Measurements from ENCODE around the gene CHD9.
A peak's percentile ranks its signal among the peaks of the same experiment; 100 is the strongest.
"Not testable (repeated sequence)": the region's sequence is repeated elsewhere in the genome, so short reads cannot be mapped to it uniquely, and the experiment has no call there.

CHD9 gene, protein sequence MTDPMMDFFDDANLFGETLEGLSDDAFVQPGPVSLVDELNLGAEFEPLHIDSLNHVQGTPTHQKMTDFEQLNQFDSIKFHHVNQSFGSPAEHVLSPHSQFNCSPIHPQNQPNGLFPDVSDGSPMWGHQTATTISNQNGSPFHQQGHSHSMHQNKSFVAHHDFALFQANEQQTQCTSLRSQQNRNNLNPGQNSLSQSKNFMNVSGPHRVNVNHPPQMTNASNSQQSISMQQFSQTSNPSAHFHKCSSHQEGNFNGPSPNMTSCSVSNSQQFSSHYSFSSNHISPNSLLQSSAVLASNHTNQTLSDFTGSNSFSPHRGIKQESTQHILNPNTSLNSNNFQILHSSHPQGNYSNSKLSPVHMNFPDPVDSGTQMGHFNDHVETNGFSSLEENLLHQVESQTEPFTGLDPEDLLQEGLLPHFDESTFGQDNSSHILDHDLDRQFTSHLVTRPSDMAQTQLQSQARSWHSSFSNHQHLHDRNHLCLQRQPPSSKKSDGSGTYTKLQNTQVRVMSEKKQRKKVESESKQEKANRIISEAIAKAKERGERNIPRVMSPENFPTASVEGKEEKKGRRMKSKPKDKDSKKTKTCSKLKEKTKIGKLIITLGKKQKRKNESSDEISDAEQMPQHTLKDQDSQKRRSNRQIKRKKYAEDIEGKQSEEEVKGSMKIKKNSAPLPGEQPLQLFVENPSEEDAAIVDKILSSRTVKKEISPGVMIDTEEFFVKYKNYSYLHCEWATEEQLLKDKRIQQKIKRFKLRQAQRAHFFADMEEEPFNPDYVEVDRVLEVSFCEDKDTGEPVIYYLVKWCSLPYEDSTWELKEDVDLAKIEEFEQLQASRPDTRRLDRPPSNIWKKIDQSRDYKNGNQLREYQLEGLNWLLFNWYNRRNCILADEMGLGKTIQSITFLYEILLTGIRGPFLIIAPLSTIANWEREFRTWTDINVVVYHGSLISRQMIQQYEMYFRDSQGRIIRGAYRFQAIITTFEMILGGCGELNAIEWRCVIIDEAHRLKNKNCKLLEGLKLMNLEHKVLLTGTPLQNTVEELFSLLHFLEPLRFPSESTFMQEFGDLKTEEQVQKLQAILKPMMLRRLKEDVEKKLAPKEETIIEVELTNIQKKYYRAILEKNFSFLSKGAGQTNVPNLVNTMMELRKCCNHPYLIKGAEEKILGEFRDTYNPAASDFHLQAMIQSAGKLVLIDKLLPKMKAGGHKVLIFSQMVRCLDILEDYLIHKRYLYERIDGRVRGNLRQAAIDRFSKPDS (N-terminal part only)

DNA sequence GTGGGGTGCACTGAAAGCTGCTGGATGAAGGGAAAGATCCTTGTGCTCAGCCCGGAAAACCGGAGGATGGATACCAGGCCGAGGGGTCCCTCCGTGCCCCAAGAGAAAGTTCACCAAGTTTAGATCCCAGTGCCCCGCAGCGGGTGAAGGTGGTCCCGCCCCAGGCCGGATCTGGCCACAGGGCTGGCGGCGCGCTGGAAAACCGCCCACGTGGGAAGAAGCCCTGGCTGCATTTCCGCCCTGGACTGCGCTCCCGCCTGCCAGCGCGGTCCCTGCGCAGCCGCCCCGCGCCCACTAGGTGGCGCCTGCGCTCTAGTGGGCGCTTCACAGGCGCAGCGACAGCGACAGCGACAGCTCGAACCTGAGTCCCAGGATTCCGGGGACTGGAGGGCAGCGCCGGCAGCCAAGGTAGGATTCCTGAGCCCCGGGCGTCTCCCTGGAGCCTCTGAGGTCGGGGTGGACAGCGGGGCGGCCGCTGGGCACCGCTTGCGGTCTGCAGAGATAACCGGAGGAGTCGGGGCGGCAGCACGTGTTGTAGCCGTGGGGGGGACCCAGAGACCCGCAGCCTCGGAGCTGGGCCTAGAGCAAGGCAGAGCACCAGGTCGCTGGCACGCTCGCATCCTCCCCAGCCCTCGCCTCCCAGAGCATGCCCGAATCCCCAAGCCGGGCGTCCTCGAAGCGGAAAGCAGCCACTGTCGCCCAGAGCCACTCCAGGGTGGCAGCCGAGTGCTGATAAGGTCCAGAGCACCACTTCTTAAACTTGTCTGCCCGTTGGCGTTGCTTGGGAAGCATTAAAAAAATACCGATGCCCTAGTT lies at the start of gene CHD9:
Gene CHD9 (plus strand): TSS at position 322 of the 816 bp plus-strand sequence. CDS start 101,099 bp downstream, outside the sequence.
- peak; percentile 79 for DNase-seq

GRCh38 chr16:53007095-53007494 lies 47.7 kb upstream of the CHD9 start:
- no peak for DNase-seq

DNA sequence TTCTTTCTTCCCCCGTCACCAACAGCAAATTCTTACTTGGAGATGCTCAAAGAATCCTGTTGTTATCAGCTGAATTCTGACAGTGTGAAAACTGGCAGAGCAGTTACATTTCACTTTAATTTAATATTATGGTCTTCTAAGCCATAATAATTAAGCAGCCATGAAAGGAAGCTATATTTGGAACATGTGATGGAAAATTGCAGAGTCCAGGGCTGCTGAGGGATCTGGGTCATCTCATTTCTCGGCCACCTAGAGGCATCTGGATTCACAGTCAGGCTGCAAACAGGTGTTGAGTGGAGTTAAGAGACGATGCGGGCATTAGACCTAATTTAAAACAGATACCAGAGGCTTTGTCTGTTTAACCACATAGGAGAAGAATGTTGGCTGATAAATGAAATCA lies 40.5 kb upstream of the CHD9 start:
- DNase-seq, result no peak

DNA sequence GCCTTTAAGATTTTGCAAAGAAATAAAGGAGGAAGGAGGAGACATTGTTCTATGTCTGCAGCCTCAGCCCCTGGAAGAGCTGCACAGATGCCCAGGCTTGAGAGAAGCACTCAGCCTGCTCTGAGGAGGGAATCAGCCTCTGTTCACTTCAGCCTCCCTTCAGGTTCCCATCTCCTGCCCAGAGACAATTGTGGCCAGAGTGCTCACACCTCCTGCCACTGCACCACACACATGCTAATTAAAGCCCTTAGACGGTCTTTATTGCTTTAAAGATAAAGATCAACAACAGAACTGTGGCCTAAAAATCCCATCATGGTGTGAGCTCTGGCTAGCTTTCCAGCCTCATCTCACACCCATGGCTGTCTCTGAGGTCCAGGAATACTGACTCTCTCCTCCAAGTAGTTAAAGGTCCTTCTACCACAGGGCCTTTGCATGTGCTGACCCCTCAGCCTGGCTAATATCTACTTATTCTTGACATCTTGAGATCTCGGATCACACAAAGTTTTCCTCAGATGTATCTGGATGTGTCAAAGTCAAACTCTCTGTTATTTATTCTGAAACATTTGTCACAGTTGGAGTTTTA lies 35.9 kb upstream of the CHD9 start:
- DNase-seq, result no peak

GRCh38 chr16:53022374-53022773 lies 32.4 kb upstream of the CHD9 start:
- peak; percentile 25 for DNase-seq

DNA sequence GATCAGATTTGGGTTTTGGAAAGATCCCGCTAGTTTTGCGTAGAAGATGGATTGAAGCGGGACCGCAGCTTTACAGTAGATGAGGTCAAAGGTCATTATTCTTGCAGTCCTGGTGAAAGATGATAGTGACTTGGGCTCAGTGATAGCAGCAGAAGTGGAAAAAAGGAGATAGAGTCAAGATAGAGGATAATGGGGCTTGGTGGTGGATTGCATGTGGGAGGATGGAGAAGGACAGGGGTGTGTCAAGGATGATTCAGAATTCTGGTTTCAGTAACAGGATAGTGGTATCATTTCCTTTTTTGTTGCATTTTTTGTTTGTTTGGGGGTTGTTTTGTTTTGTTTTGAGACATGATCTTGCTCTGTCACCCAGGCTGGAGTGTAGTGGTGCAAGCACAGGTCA lies 30.7 kb upstream of the CHD9 start:
- no peak for DNase-seq

GRCh38 chr16:53029971-53030370 lies 24.8 kb upstream of the CHD9 start:
- DNase-seq, result no peak

- no peak for DNase-seq
Observed at GRCh38 chr16:53031323-53031942, 23.4 kb upstream of the CHD9 start.

- DNase-seq, result no peak
Observed at GRCh38 chr16:53034306-53034705, 20.5 kb upstream of the CHD9 start.

DNA sequence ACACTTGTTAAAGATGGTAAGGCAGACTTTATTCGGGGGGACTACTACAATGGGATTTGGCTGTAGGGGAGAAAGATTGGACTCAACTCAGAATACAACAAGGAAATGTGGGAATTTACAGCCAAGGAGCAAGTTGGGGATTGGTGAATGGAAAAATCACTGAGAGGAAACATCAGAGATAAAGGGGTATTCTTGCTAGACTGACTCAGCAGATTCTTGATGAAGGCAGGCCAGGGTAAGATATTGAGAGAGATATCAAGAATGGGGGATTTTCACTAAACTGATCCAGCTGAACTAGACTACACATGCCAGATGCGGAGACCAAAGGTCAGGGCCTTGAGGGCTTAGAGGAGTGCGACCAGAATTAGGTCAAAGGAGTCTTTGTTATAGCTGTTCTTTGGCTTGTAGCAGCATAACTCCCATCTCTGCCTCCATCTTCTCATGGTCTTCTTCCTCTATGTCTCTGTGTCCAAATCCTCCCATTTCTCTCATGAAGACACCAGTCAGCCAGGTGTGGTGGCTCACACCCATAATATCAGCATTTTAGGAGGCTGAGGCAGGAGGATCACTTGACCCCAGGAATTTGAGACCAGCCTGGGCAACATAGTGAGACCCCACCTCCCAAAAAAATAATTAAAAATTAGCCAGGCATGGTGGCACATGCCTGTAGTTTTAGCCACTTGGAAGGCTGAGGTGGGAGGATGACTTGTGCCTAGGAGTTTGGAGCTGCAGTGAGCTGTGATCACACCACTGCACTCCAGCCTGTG lies 19.4 kb upstream of the CHD9 start:
- no peak for DNase-seq

GRCh38 chr16:53036066-53036465 lies 18.7 kb upstream of the CHD9 start:
- DNase-seq, result no peak

- not testable (repeated sequence) for DNase-seq
Observed at GRCh38 chr16:53036711-53037110, 18.1 kb upstream of the CHD9 start.

DNA sequence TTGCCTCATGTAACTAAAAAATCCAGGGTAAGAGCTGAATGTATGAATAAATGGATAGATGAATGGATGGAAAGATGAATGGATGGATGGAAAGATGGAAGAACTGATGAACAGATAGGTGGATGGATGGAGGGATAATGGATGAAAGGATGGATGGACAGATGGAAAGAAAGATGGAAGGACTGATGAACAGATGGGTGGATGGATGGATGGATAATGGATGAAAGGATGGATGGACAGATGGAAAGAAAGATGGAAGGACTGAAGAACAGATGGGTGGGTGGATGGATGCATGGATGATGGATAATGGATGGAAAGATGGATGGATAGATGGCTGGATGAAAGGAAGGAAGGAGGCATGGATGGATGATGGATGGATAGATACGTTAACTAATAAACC lies 14.0 kb upstream of the CHD9 start:
- no peak for DNase-seq

- DNase-seq, result no peak
Observed at GRCh38 chr16:53041320-53042051, 13.3 kb upstream of the CHD9 start.

GRCh38 chr16:53042235-53042701 lies 12.5 kb upstream of the CHD9 start:
- DNase-seq, result no peak

- DNase-seq, result no peak
Observed at GRCh38 chr16:53043428-53043831, 11.4 kb upstream of the CHD9 start.

GRCh38 chr16:53043986-53044601 lies 10.7 kb upstream of the CHD9 start:
- no peak for DNase-seq

DNA sequence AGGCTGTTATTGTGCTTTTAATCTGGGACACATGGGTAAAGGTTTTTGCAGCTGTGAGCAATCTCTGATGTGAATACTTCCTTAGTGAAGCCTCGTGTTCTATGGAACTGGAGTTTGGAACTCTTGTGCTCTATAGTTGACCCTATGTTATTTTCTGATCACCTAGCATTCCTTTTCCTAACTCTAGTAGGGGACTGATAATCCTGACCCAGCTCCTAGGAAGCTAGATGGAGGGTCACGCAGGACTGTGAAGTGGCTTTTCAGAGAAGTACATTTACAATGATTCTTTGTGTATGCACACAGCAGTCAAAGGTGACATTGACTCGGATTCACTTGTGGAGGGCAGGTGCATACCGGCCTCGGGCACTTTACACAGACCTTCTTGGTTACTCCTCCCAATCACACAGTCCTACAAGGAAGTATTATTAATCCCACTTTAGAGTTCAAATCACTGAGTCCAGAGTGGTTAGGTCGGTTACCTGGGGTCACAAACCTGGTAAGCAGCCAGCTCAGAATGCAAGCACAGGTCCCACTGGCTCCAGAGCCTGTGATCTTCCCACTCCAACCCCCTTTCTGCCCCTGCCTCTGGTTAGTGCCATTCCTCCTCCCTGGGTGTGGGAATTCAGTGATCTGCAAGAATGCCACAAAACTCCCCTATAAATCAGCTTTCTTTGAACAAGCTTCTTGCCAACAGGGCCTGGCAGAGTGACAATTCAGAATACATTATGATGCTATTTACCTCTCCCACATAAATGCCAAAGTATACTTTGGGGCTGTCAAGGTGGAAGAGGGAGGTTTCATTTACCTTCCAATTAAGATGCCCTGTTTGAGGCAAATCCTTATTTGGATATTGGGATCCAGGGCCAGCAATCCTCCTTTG lies 9.2 kb upstream of the CHD9 start:
- no peak for DNase-seq
